Neural crest cell (in vitro differentiated cells): ENCODE data around the gene KLHDC2. TPM values are rescaled to one million over a fixed set of nuclear protein-coding genes. Genes with fewer than 3 reads are reported as not detected.
"Not testable (repeated sequence)": the region's sequence is repeated elsewhere in the genome, so short reads cannot be mapped to it uniquely, and the experiment has no call there.

ENCODE experiments used
- DNase-seq: peaks from one replicate; pipeline ENCODE4 v3.0.0; 2021; ENCODE audit warnings: low read depth, mixed read lengths, low spot score
- H3K27ac Mint-ChIP-seq: one replicate; pipeline ENCODE4 v1.8.0; 2021; ENCODE audit warnings: mild to moderate bottlenecking, mixed read lengths; ENCODE audit not compliant: unreplicated experiment
- H3K27me3 Mint-ChIP-seq: 2 replicates; pipeline ENCODE4 v1.8.0; 2021; ENCODE audit warnings: low read depth, mild to moderate bottlenecking, mixed read lengths
- H3K36me3 Mint-ChIP-seq: 2 replicates; pipeline ENCODE4 v1.8.0; 2021; ENCODE audit warnings: low read depth, mild to moderate bottlenecking, mixed read lengths
- H3K4me1 Mint-ChIP-seq: 2 replicates; pipeline ENCODE4 v1.8.0; 2021; ENCODE audit warnings: mixed read lengths
- H3K4me3 Mint-ChIP-seq: one replicate; pipeline ENCODE4 v1.8.0; 2021; ENCODE audit warnings: mild to moderate bottlenecking, mixed read lengths
- H3K9me3 Mint-ChIP-seq: 2 replicates; pipeline ENCODE4 v1.8.0; 2021; ENCODE audit warnings: mixed read lengths
- total RNA-seq: library from RNA; stranded (reverse); gene quantifications from 2 replicates; pipeline ENCODE4 v1.2.1, GENCODE V29; 2021
- TF ChIP-seq, protein P1 (sequence below): fragments of 200-600 bp; sonication (generic); conservative IDR thresholded peaks from 2 replicates; pipeline ENCODE4 v1.5.0; 2021; ENCODE audit warnings: antibody characterized with exemption, mild to moderate bottlenecking

KLHDC2 gene
- total RNA-seq, 1 donor from 2014 or later = 36.1 TPM

- no peak for DNase-seq
- Mint-ChIP-seq H3K9me3 (no peaks in the 10 kb centered on the region), H3K27ac (no peak overlapping the region), H3K36me3 (peaks cover 24% of the 10 kb centered on the region), H3K4me1 (no peaks in the 10 kb centered on the region), H3K4me3 (no peak overlapping the region), H3K27me3 (no peaks in the 10 kb centered on the region)
- TF ChIP-seq, protein P1, sequence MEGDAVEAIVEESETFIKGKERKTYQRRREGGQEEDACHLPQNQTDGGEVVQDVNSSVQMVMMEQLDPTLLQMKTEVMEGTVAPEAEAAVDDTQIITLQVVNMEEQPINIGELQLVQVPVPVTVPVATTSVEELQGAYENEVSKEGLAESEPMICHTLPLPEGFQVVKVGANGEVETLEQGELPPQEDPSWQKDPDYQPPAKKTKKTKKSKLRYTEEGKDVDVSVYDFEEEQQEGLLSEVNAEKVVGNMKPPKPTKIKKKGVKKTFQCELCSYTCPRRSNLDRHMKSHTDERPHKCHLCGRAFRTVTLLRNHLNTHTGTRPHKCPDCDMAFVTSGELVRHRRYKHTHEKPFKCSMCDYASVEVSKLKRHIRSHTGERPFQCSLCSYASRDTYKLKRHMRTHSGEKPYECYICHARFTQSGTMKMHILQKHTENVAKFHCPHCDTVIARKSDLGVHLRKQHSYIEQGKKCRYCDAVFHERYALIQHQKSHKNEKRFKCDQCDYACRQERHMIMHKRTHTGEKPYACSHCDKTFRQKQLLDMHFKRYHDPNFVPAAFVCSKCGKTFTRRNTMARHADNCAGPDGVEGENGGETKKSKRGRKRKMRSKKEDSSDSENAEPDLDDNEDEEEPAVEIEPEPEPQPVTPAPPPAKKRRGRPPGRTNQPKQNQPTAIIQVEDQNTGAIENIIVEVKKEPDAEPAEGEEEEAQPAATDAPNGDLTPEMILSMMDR = no peak
Observed at GRCh38 chr14:49796025-49796424, 28.1 kb downstream of the KLHDC2 start.

- Mint-ChIP-seq H3K36me3 (peaks cover 33% of the 10 kb centered on the region), H3K4me3 (no peak overlapping the region), H3K9me3 (no peaks in the 10 kb centered on the region), H3K27me3 (no peaks in the 10 kb centered on the region), H3K27ac (no peak overlapping the region), H3K4me1 (no peaks in the 10 kb centered on the region)
- DNase-seq = no peak
- TF ChIP-seq, protein P1 = no peak
Observed at GRCh38 chr14:49808780-49809179, 40.8 kb downstream of the KLHDC2 start.

- H3K4me3 Mint-ChIP-seq, DNase-seq, H3K4me1 Mint-ChIP-seq, H3K27ac Mint-ChIP-seq, H3K27me3 Mint-ChIP-seq: not testable (repeated sequence)
- peaks cover 56% of the 10 kb centered on the region for H3K36me3 Mint-ChIP-seq
- peaks cover 13% of the 10 kb centered on the region for H3K9me3 Mint-ChIP-seq
Observed at GRCh38 chr14:49816118-49816517, 48.2 kb downstream of the KLHDC2 start.

DNA sequence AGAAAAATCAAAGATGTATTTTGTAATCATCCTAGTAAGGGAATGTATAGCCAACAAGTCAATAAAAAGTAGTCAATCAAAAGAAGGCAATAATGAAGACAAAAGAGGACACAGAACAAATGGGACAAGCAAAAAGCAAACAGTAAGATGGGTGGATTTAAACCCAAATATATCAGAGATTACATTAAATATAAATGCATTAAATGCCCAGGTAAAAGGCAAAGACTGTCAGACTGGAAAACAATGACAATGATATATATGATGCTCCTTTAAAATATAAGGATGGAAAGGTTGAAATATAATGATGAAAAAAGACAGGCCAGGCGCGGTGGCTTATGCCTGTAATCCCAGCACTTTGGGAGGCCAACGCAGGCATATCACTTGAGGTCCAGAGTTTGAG, 48.9 kb downstream of the KLHDC2 start:
- Mint-ChIP-seq H3K27me3 (no peaks in the 10 kb centered on the region), H3K36me3 (peaks cover 52% of the 10 kb centered on the region), H3K27ac (no peak overlapping the region), H3K4me1 (no peaks in the 10 kb centered on the region), H3K4me3 (no peak overlapping the region), H3K9me3 (peaks cover 13% of the 10 kb centered on the region)
- TF ChIP-seq, protein P1 = no peak
- DNase-seq = no peak

GRCh38 chr14:49820176-49820575, 52.2 kb downstream of the KLHDC2 start:
- H3K9me3 Mint-ChIP-seq = peaks cover 13% of the 10 kb centered on the region
- no peaks in the 10 kb centered on the region for H3K27me3 Mint-ChIP-seq
- no peaks in the 10 kb centered on the region for H3K4me1 Mint-ChIP-seq
- no peak overlapping the region for H3K4me3 Mint-ChIP-seq
- peaks cover 53% of the 10 kb centered on the region for H3K36me3 Mint-ChIP-seq
- no peak for DNase-seq
- TF ChIP-seq, protein P1 = no peak
- H3K27ac Mint-ChIP-seq = no peak overlapping the region

DNA sequence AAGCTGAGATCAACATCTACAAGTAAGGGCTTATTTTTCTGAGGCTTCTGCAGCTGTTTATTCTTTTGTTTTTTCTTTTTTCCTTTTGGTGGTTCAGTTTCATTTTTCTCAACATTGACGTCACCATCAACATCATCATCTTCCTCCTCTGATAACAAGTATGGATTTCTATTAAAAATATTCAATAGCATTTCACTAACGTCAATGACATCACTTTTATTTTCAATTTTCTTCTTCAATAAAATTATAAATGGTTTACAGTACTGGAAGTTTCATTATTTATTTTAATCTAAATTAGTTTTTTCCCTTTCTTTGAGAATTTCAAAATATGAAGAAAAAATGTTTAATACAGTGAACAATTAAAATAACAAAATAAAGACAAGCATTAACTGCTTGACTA, 60.7 kb downstream of the KLHDC2 start:
- TF ChIP-seq, protein P1 = no peak
- no peaks in the 10 kb centered on the region for H3K9me3 Mint-ChIP-seq
- H3K36me3 Mint-ChIP-seq = peaks cover 35% of the 10 kb centered on the region
- H3K27me3 Mint-ChIP-seq = no peaks in the 10 kb centered on the region
- DNase-seq = no peak
- no peaks in the 10 kb centered on the region for H3K4me1 Mint-ChIP-seq
- H3K4me3 Mint-ChIP-seq = no peak overlapping the region
- no peak overlapping the region for H3K27ac Mint-ChIP-seq

Other genes starting within 250 kb of the KLHDC2 start
- gene RPS29, start 181.8 kb upstream of the KLHDC2 start, total RNA-seq = 1,386 and 1,393 TPM in 2 replicates
- gene LRR1, start 169.2 kb upstream of the KLHDC2 start, total RNA-seq = 40.2 and 42.9 TPM in 2 replicates
- gene RPL36AL, start 147.5 kb upstream of the KLHDC2 start, total RNA-seq = 147 and 151 TPM in 2 replicates
- 31.8 and 32.3 TPM in 2 replicates for gene MGAT2, start 147.4 kb upstream of the KLHDC2 start, total RNA-seq
- gene DNAAF2, start 132.9 kb upstream of the KLHDC2 start, total RNA-seq = 18.9 and 20.4 TPM in 2 replicates
- gene POLE2, start 79.9 kb upstream of the KLHDC2 start, total RNA-seq = 26.8 and 31.5 TPM in 2 replicates
- gene KLHDC1, start 75.0 kb upstream of the KLHDC2 start, total RNA-seq = 2.0 and 2.1 TPM in 2 replicates
- gene NEMF, start 84.6 kb downstream of the KLHDC2 start, total RNA-seq = 68.9 and 71.0 TPM in 2 replicates
- 55.8 and 58.0 TPM in 2 replicates for gene ARF6, start 124.9 kb downstream of the KLHDC2 start, total RNA-seq